Muscle of arm (tissue), 12 donors: ENCODE measurements around the gene CGB7. TPM values are rescaled to one million over a fixed set of nuclear protein-coding genes. Genes with fewer than 3 reads are reported as not detected.

Experiments used
- DNase-seq: peaks from one replicate; pipeline ENCODE4 v3.0.0-alpha.2; 2013
- polyA plus RNA-seq, 12 donors: library from polyadenylated mRNA; unstranded; fragments of 120-200 nt; gene quantifications; one replicate each; pipeline ENCODE4 v1.2.1, GENCODE V29; 2013; ENCODE audit not compliant: insufficient read length in 12 of 12

Gene CGB7
- polyA plus RNA-seq, 12 donors = 0.33 to 2.1 (median 0.84) TPM; not detected in 2

- DNase-seq = no peak
Measured at GRCh38 chr19:49016067-49016839, 41.3 kb downstream of the CGB7 start.

- no peak for DNase-seq
Measured at GRCh38 chr19:49014870-49015255, 42.7 kb downstream of the CGB7 start.

GRCh38 chr19:49014123-49014869 is 43.3 kb downstream of the CGB7 start:
- DNase-seq = no peak

GRCh38 chr19:49011194-49011593 is 46.4 kb downstream of the CGB7 start:
- no peak for DNase-seq

- DNase-seq = no peak
Measured at GRCh38 chr19:49010453-49010852, 47.1 kb downstream of the CGB7 start.

- DNase-seq = no peak
Measured at GRCh38 chr19:49009828-49010227, 47.7 kb downstream of the CGB7 start.

- no peak for DNase-seq
Measured at GRCh38 chr19:49006905-49007304, 50.6 kb downstream of the CGB7 start.

GRCh38 chr19:49004964-49005614 is 52.5 kb downstream of the CGB7 start:
- no peak for DNase-seq

Other genes starting within 250 kb of the CGB7 start
- 10 to 100 TPM in 11 of 12 donors, not detected in 1; 17.4 to 25.4 (median 20.7) TPM for gene BCAT2, start 246.7 kb downstream of the CGB7 start, polyA plus RNA-seq
- 1 to 10 TPM in 10 of 12 donors, not detected in 2; 2.5 to 4.8 (median 3.1) TPM for gene HSD17B14, start 221.3 kb downstream of the CGB7 start, polyA plus RNA-seq
- 10 to 100 TPM in 11 of 12 donors, not detected in 1; 24.6 to 41.2 (median 30.4) TPM for gene PLEKHA4, start 189.1 kb downstream of the CGB7 start, polyA plus RNA-seq
- gene PPP1R15A, start 185.3 kb downstream of the CGB7 start, polyA plus RNA-seq = 100 to 1,000 TPM in 1 of 12 donors, 10 to 100 TPM in 10, not detected in 1; 36.2 to 100 (median 59.0) TPM
- gene TULP2, start 159.0 kb downstream of the CGB7 start, polyA plus RNA-seq = under 1 TPM in 7 of 12 donors, not detected in 5; 0.09 to 0.83 (median 0.14) TPM
- 100 to 1,000 TPM in 11 of 12 donors, not detected in 1; 114 to 175 (median 139) TPM for gene NUCB1, start 157.4 kb downstream of the CGB7 start, polyA plus RNA-seq
- gene DHDH, start 124.0 kb downstream of the CGB7 start, polyA plus RNA-seq = under 1 TPM in 9 of 12 donors, not detected in 3; 0.14 to 0.68 (median 0.37) TPM
- gene BAX, start 102.9 kb downstream of the CGB7 start, polyA plus RNA-seq = 10 to 100 TPM in 11 of 12 donors, not detected in 1; 28.4 to 50.9 (median 34.7) TPM
- 1,000 to 10,000 TPM in 1 of 12 donors, 100 to 1,000 TPM in 10, not detected in 1; 466 to 1,078 (median 553) TPM for gene FTL, start 92.4 kb downstream of the CGB7 start, polyA plus RNA-seq
- gene GYS1, start 64.4 kb downstream of the CGB7 start, polyA plus RNA-seq = 100 to 1,000 TPM in 1 of 12 donors, 10 to 100 TPM in 10, not detected in 1; 51.4 to 109 (median 87.1) TPM
- 10 to 100 TPM in 11 of 12 donors, not detected in 1; 43.6 to 61.1 (median 49.2) TPM for gene RUVBL2, start 63.9 kb downstream of the CGB7 start, polyA plus RNA-seq
- not detected for gene LHB, start 40.7 kb downstream of the CGB7 start, polyA plus RNA-seq
- 1 to 10 TPM in 1 of 12 donors, under 1 TPM in 2, not detected in 9; 0.30 to 2.1 (median 0.59) TPM for gene CGB3, start 33.4 kb downstream of the CGB7 start, polyA plus RNA-seq
- gene CGB2, start 25.9 kb downstream of the CGB7 start, polyA plus RNA-seq = not detected
- gene CGB1, start 20.9 kb downstream of the CGB7 start, polyA plus RNA-seq = under 1 TPM in 1 of 12 donors, not detected in 11; 0.30 TPM
- under 1 TPM in 5 of 12 donors, not detected in 7; 0.17 to 0.92 (median 0.48) TPM for gene CGB5, start 13.9 kb downstream of the CGB7 start, polyA plus RNA-seq
- gene CGB8, start 8.6 kb downstream of the CGB7 start, polyA plus RNA-seq = 1 to 10 TPM in 1 of 12 donors, under 1 TPM in 6, not detected in 5; 0.27 to 1.2 (median 0.71) TPM
- 10 to 100 TPM in 1 of 12 donors, 1 to 10 TPM in 9, not detected in 2; 2.4 to 14.8 (median 5.4) TPM for gene NTF4, start 7.1 kb upstream of the CGB7 start, polyA plus RNA-seq
- gene KCNA7, start 14.9 kb upstream of the CGB7 start, polyA plus RNA-seq = 10 to 100 TPM in 3 of 12 donors, 1 to 10 TPM in 8, not detected in 1; 2.3 to 13.2 (median 8.1) TPM
- gene SNRNP70, start 27.7 kb upstream of the CGB7 start, polyA plus RNA-seq = 100 to 1,000 TPM; 167 to 329 (median 191) TPM
- gene LIN7B, start 56.6 kb upstream of the CGB7 start, polyA plus RNA-seq = 10 to 100 TPM in 6 of 12 donors, 1 to 10 TPM in 4, not detected in 2; 9.1 to 14.9 (median 11.5) TPM
- gene C19orf73, start 61.4 kb upstream of the CGB7 start, polyA plus RNA-seq = 1 to 10 TPM in 2 of 12 donors, under 1 TPM in 8, not detected in 2; 0.25 to 1.3 (median 0.53) TPM
- 10 to 100 TPM in 1 of 12 donors, 1 to 10 TPM in 10, not detected in 1; 4.0 to 38.2 (median 5.9) TPM for gene PPFIA3, start 61.8 kb upstream of the CGB7 start, polyA plus RNA-seq
- 100 to 1,000 TPM in 10 of 12 donors, 10 to 100 TPM in 1, not detected in 1; 66.9 to 170 (median 128) TPM for gene HRC, start 97.6 kb upstream of the CGB7 start, polyA plus RNA-seq
- gene TRPM4, start 100.0 kb upstream of the CGB7 start, polyA plus RNA-seq = 10 to 100 TPM in 11 of 12 donors, not detected in 1; 21.5 to 51.8 (median 32.3) TPM